HepG2 (cell line): ENCODE data around the gene LENEP. TPM values are rescaled to one million over a fixed set of nuclear protein-coding genes. Genes with fewer than 3 reads are reported as not detected.
A peak's percentile ranks its signal among the peaks of the same experiment; 100 is the strongest.

Source experiments
- ELF4 ChIP-seq: sonication (generic); formaldehyde crosslinking; IDR thresholded peaks from 2 replicates; pipeline ENCODE4 v1.5.0; 2020; ENCODE audit warnings: missing genetic modification reagents, mild to moderate bottlenecking, moderate library complexity, borderline replicate concordance
- GATA4 ChIP-seq: sonication (generic); IDR thresholded peaks from 2 replicates; pipeline ENCODE4 v1.6.1; 2016; ENCODE audit warnings: antibody characterized with exemption, low read depth, borderline replicate concordance
- POLR2AphosphoS2 ChIP-seq: IDR thresholded peaks from 2 replicates; pipeline ENCODE4 v1.6.1; 2011; ENCODE audit warnings: low read depth, low read length, improper control_type of control experiment
- RBAK ChIP-seq: sonication (generic); formaldehyde crosslinking; IDR thresholded peaks from 2 replicates; pipeline ENCODE4 v1.5.1; 2020; ENCODE audit warnings: mild to moderate bottlenecking, missing genetic modification reagents
- SETDB1 ChIP-seq: sonication (generic); formaldehyde crosslinking; IDR thresholded peaks from 2 replicates; pipeline ENCODE4 v1.5.1; 2020; ENCODE audit warnings: missing genetic modification reagents, mild to moderate bottlenecking, borderline replicate concordance
- TRIM24 ChIP-seq: sonication (generic); formaldehyde crosslinking; IDR thresholded peaks from 2 replicates; pipeline ENCODE4 v1.8.0; 2022; ENCODE audit warnings: mild to moderate bottlenecking, missing genetic modification reagents
- ZBTB49 ChIP-seq: sonication (generic); formaldehyde crosslinking; IDR thresholded peaks from 2 replicates; pipeline ENCODE4 v1.4.0; 2020; ENCODE audit warnings: missing genetic modification reagents, borderline replicate concordance
- ZKSCAN8 ChIP-seq: IDR thresholded peaks from 2 replicates; pipeline ENCODE4 v1.6.1; 2016; ENCODE audit warnings: borderline replicate concordance, missing genetic modification reagents, missing compliant biosample characterization
- ZNF547 ChIP-seq: sonication (generic); formaldehyde crosslinking; IDR thresholded peaks from 2 replicates; pipeline ENCODE4 v1.5.1; 2020; ENCODE audit warnings: mild to moderate bottlenecking, missing genetic modification reagents
- polyA plus RNA-seq, 8 experiments: library from polyadenylated mRNA; depleted of rRNA in 3 of 8; stranded (reverse) in 7 of 8; unstranded in 1 of 8; fragments of >200 nt; fragmentation: Illumina TruSeq in 4 of 8; extraction: Trizol in 4 of 8; gene quantifications; 2 replicates each; pipeline versions ENCODE4 v1.2.1 to v1.2.3, GENCODE V29; 2011 to 2016; ENCODE audit warnings: low read depth in 4 of 8, missing spikeins in 1 of 8, mixed read lengths in 1 of 8; ENCODE audit not compliant: insufficient read depth in 1 of 8
- total RNA-seq, 5 experiments: library from RNA; depleted of rRNA; stranded (reverse); fragments of >200 nt; fragmentation: Illumina TruSeq; extraction: Trizol; gene quantifications; 2 replicates each; pipeline ENCODE4 v1.2.3, GENCODE V29; 2016; ENCODE audit warnings: low read depth in 1 of 5
- TF ChIP-seq, protein P1 (sequence below): sonication (generic); formaldehyde crosslinking; IDR thresholded peaks from 2 replicates; pipeline ENCODE4 v1.5.0; 2020; ENCODE audit warnings: mild to moderate bottlenecking, missing genetic modification reagents
- TF ChIP-seq, protein P2 (sequence below): sonication (generic); formaldehyde crosslinking; IDR thresholded peaks from 2 replicates; pipeline ENCODE4 v1.8.0; 2022; ENCODE audit warnings: missing genetic modification reagents, mild to moderate bottlenecking, borderline replicate concordance
- TF ChIP-seq, protein P3 (sequence below): sonication (generic); formaldehyde crosslinking; IDR thresholded peaks from 2 replicates; pipeline ENCODE4 v1.4.0; 2020; ENCODE audit warnings: missing genetic modification reagents
- TF ChIP-seq, protein P4 (sequence below): sonication (generic); formaldehyde crosslinking; IDR thresholded peaks from 2 replicates; pipeline ENCODE4 v1.5.1; 2020; ENCODE audit warnings: mild to moderate bottlenecking, missing genetic modification reagents, borderline replicate concordance

LENEP gene
- total and polyA plus RNA-seq, 2 of the 13 experiments (the other 11 are each of a cell fraction or from before 2014, with no cell fraction given): 0.29 TPM; not detected in 1

- TF ChIP-seq, protein P1, sequence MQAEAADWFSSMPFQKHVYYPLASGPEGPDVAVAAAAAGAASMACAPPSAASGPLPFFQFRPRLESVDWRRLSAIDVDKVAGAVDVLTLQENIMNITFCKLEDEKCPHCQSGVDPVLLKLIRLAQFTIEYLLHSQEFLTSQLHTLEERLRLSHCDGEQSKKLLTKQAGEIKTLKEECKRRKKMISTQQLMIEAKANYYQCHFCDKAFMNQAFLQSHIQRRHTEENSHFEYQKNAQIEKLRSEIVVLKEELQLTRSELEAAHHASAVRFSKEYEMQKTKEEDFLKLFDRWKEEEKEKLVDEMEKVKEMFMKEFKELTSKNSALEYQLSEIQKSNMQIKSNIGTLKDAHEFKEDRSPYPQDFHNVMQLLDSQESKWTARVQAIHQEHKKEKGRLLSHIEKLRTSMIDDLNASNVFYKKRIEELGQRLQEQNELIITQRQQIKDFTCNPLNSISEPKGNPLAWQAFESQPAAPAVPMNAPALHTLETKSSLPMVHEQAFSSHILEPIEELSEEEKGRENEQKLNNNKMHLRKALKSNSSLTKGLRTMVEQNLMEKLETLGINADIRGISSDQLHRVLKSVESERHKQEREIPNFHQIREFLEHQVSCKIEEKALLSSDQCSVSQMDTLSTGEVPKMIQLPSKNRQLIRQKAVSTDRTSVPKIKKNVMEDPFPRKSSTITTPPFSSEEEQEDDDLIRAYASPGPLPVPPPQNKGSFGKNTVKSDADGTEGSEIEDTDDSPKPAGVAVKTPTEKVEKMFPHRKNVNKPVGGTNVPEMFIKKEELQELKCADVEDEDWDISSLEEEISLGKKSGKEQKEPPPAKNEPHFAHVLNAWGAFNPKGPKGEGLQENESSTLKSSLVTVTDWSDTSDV (CRISPR knock-in tag): no peak
- no peak for TF ChIP-seq RBAK (CRISPR knock-in tag)
- no peak for TF ChIP-seq ZBTB49
- no peak for TF ChIP-seq TRIM24 (CRISPR knock-in tag)
- TF ChIP-seq ZNF547 (CRISPR knock-in tag): no peak; the same call in 1 of the 2 replicates
- TF ChIP-seq SETDB1 (CRISPR knock-in tag): no peak
- TF ChIP-seq, protein P2, sequence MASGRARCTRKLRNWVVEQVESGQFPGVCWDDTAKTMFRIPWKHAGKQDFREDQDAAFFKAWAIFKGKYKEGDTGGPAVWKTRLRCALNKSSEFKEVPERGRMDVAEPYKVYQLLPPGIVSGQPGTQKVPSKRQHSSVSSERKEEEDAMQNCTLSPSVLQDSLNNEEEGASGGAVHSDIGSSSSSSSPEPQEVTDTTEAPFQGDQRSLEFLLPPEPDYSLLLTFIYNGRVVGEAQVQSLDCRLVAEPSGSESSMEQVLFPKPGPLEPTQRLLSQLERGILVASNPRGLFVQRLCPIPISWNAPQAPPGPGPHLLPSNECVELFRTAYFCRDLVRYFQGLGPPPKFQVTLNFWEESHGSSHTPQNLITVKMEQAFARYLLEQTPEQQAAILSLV (CRISPR knock-in tag): peak; percentile 70; the same call in 1 of the 2 replicates
- no peak for TF ChIP-seq POLR2AphosphoS2
- peak; percentile 51; the same call in 1 of the 2 replicates for TF ChIP-seq ZKSCAN8 (CRISPR knock-in tag)
- TF ChIP-seq, protein P3, sequence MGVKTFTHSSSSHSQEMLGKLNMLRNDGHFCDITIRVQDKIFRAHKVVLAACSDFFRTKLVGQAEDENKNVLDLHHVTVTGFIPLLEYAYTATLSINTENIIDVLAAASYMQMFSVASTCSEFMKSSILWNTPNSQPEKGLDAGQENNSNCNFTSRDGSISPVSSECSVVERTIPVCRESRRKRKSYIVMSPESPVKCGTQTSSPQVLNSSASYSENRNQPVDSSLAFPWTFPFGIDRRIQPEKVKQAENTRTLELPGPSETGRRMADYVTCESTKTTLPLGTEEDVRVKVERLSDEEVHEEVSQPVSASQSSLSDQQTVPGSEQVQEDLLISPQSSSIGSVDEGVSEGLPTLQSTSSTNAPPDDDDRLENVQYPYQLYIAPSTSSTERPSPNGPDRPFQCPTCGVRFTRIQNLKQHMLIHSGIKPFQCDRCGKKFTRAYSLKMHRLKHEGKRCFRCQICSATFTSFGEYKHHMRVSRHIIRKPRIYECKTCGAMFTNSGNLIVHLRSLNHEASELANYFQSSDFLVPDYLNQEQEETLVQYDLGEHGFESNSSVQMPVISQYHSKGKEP (CRISPR knock-in tag): no peak
- TF ChIP-seq GATA4: peak; percentile 27; the same call in 1 of the 2 replicates
- TF ChIP-seq, protein P4, sequence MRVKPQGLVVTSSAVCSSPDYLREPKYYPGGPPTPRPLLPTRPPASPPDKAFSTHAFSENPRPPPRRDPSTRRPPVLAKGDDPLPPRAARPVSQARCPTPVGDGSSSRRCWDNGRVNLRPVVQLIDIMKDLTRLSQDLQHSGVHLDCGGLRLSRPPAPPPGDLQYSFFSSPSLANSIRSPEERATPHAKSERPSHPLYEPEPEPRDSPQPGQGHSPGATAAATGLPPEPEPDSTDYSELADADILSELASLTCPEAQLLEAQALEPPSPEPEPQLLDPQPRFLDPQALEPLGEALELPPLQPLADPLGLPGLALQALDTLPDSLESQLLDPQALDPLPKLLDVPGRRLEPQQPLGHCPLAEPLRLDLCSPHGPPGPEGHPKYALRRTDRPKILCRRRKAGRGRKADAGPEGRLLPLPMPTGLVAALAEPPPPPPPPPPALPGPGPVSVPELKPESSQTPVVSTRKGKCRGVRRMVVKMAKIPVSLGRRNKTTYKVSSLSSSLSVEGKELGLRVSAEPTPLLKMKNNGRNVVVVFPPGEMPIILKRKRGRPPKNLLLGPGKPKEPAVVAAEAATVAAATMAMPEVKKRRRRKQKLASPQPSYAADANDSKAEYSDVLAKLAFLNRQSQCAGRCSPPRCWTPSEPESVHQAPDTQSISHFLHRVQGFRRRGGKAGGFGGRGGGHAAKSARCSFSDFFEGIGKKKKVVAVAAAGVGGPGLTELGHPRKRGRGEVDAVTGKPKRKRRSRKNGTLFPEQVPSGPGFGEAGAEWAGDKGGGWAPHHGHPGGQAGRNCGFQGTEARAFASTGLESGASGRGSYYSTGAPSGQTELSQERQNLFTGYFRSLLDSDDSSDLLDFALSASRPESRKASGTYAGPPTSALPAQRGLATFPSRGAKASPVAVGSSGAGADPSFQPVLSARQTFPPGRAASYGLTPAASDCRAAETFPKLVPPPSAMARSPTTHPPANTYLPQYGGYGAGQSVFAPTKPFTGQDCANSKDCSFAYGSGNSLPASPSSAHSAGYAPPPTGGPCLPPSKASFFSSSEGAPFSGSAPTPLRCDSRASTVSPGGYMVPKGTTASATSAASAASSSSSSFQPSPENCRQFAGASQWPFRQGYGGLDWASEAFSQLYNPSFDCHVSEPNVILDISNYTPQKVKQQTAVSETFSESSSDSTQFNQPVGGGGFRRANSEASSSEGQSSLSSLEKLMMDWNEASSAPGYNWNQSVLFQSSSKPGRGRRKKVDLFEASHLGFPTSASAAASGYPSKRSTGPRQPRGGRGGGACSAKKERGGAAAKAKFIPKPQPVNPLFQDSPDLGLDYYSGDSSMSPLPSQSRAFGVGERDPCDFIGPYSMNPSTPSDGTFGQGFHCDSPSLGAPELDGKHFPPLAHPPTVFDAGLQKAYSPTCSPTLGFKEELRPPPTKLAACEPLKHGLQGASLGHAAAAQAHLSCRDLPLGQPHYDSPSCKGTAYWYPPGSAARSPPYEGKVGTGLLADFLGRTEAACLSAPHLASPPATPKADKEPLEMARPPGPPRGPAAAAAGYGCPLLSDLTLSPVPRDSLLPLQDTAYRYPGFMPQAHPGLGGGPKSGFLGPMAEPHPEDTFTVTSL (CRISPR knock-in tag): no peak
- no peak for TF ChIP-seq ELF4
Observed at GRCh38 chr1:154961207-154962155, 31.9 kb upstream of the LENEP start, which contains the start of gene PYGO2 (continued).
